Lower leg skin (tissue), 4 donors: Measurements from ENCODE around the gene TEPSIN. TPM values are rescaled to one million over a fixed set of nuclear protein-coding genes. Genes with fewer than 3 reads are reported as not detected.

Experiments
- DNase-seq, 2 donors: peaks; one replicate each; pipeline ENCODE4 v3.0.0-alpha.2; 2019; ENCODE audit warnings: low spot score in 2 of 2
- H3K4me3 ChIP-seq: fragments of 200-600 bp; sonication (generic); 2 replicates; pipeline ENCODE4 v1.5.1; 2017; ENCODE audit warnings: mild to moderate bottlenecking, low read depth; ENCODE audit not compliant: poor library complexity, severe bottlenecking
- POLR2A ChIP-seq, 2 donors: fragments of 450-650 bp; IDR thresholded peaks; one replicate each; pipeline ENCODE4 v1.6.1; 2016 to 2017; ENCODE audit warnings: antibody characterized with exemption in 2 of 2, mild to moderate bottlenecking in 1 of 2, moderate library complexity in 1 of 2
- WGBS, 2 donors: methylation state at CpG; one replicate each; pipeline ENCODE4 v1.1.5; 2018; 5-methylcytosine and 5-hydroxymethylcytosine counted together
- intact Hi-C: fragments of 100-400 bp; cut with DNase I; formaldehyde crosslinking; loops from one replicate; pipeline ENCODE4 v1.15.0; 2023; ENCODE audit warnings: low total_unique reads
- total RNA-seq, 4 donors: library from RNA; depleted of rRNA; stranded (reverse); fragments of >200 nt; gene quantifications; one replicate each; pipeline ENCODE4 v1.1.0, GENCODE V29; 2016
- TF ChIP-seq, protein P1 (sequence below), 3 donors: fragments of 450-650 bp; IDR thresholded peaks; one replicate each; pipeline ENCODE4 v1.5.1; 2016; ENCODE audit warnings: antibody characterized with exemption in 3 of 3, mild to moderate bottlenecking in 3 of 3, moderate library complexity in 2 of 3

The TEPSIN gene
- total RNA-seq, 4 donors from 2014 or later = 40.7 to 104 (median 62.6) TPM

- no peak for TF ChIP-seq POLR2A (IDR thresholded peaks at IDR 0.05)
- TF ChIP-seq, protein P1, sequence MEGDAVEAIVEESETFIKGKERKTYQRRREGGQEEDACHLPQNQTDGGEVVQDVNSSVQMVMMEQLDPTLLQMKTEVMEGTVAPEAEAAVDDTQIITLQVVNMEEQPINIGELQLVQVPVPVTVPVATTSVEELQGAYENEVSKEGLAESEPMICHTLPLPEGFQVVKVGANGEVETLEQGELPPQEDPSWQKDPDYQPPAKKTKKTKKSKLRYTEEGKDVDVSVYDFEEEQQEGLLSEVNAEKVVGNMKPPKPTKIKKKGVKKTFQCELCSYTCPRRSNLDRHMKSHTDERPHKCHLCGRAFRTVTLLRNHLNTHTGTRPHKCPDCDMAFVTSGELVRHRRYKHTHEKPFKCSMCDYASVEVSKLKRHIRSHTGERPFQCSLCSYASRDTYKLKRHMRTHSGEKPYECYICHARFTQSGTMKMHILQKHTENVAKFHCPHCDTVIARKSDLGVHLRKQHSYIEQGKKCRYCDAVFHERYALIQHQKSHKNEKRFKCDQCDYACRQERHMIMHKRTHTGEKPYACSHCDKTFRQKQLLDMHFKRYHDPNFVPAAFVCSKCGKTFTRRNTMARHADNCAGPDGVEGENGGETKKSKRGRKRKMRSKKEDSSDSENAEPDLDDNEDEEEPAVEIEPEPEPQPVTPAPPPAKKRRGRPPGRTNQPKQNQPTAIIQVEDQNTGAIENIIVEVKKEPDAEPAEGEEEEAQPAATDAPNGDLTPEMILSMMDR (IDR thresholded peaks at IDR 0.05) = no peak
- 91% methylated on average over 28 to 29 of the region's 32 CpGs for WGBS, 2 donors
- intact Hi-C loops = loop anchor here (10.0 kb wide), 1 partner anchor 211 kb away; no protein-coding TSS in a partner anchor
- DNase-seq = no peak
- H3K4me3 ChIP-seq = no peak overlapping the region
These were observed 2.8 kb downstream of the TEPSIN start for GRCh38 chr17:81235822-81236740.

- no peak for DNase-seq
- intact Hi-C loops = loop anchor here (10.0 kb wide), 1 partner anchor 210 kb away; no protein-coding TSS in a partner anchor
- 82 to 88% methylated on average over 18 to 24 of the region's 26 CpGs for WGBS, 2 donors
- H3K4me3 ChIP-seq = no peak overlapping the region
- TF ChIP-seq POLR2A (IDR thresholded peaks at IDR 0.05) = no peak
- TF ChIP-seq, protein P1 (IDR thresholded peaks at IDR 0.05) = no peak
These were observed 3.7 kb downstream of the TEPSIN start for GRCh38 chr17:81234940-81235821.

DNA sequence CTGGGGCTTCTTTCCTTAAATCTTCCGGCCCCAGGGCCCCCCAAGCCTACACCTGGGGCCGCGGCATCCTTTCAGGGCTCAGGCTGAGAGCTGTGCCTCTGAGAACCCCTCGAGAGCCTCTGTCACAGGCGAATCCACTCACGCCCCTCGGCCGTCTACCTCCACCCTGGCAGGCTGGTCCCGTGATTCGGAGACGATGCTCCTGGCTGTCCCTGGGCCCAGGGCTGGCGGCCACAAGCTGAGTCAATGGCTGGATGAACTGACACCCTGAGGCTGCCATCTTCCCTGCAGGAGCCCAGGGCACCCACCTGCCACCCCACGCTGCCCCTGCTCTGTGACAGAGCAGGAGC lies 4.4 kb downstream of the TEPSIN start:
- no peak for DNase-seq
- intact Hi-C loops = loop anchor here (10.0 kb wide), 1 partner anchor 210 kb away; no protein-coding TSS in a partner anchor
- TF ChIP-seq, protein P1 (IDR thresholded peaks at IDR 0.05) = no peak
- no peak for TF ChIP-seq POLR2A (IDR thresholded peaks at IDR 0.05)
- H3K4me3 ChIP-seq = no peak overlapping the region
- WGBS, 2 donors = 91 to 97% methylated on average over 13 of the region's 13 CpGs

- DNase-seq = no peak
- TF ChIP-seq, protein P1 (IDR thresholded peaks at IDR 0.05) = no peak
- no peak for TF ChIP-seq POLR2A (IDR thresholded peaks at IDR 0.05)
- intact Hi-C loops = loop anchor here (10.0 kb wide), 1 partner anchor 209 kb away; no protein-coding TSS in a partner anchor
- 89% methylated on average over 20 to 21 of the region's 21 CpGs for WGBS, 2 donors
- no peak overlapping the region for H3K4me3 ChIP-seq
These were observed 4.9 kb downstream of the TEPSIN start for GRCh38 chr17:81233811-81234505.

DNA sequence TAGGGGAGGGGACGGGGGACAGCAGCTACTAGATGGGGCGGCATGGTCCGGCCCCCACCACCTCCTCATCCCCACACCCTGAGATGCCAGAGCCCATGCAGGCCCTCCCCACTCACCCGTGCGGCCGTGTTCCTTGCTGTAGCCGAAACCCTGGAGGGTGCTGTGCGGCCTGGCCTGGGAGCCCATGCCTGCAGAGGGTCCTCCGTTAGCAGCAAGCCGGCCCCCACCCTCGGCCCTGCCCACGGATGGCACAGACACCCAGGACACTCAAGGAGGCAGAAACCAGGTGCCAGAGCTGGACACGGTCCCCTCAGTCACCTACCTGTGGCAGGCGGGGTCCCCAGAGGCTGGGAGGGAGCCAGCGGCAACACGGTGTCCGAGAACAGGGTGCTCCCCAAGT lies 5.5 kb downstream of the TEPSIN start:
- no peak overlapping the region for H3K4me3 ChIP-seq
- WGBS, 2 donors = 89 to 90% methylated on average over 16 to 17 of the region's 17 CpGs
- intact Hi-C loops = loop anchor here (10.0 kb wide), 1 partner anchor 209 kb away; no protein-coding TSS in a partner anchor
- DNase-seq = no peak
- TF ChIP-seq POLR2A (IDR thresholded peaks at IDR 0.05) = no peak
- TF ChIP-seq, protein P1 (IDR thresholded peaks at IDR 0.05) = no peak
